Breast epithelium (tissue), 4 donors: ENCODE results near the gene POMT1. TPM values are rescaled to one million over a fixed set of nuclear protein-coding genes. Genes with fewer than 3 reads are reported as not detected.

Source experiments
- DNase-seq, 2 donors: peaks; one replicate each; pipeline ENCODE4 v3.0.0-alpha.2; 2019; ENCODE audit warnings: low spot score in 2 of 2
- H3K27ac ChIP-seq, 2 donors: fragments of 200-600 bp; sonication (generic) in 1 of 2; one replicate each; pipeline ENCODE4 v1.5.1; 2016 to 2019; ENCODE audit warnings: mild to moderate bottlenecking in 1 of 2
- H3K27me3 ChIP-seq, 2 donors: fragments of 200-600 bp; sonication (generic) in 1 of 2; one replicate each; pipeline versions ENCODE4 v1.5.1 to v1.6.0; 2017 to 2019; ENCODE audit warnings: control low read depth in 1 of 2, mild to moderate bottlenecking in 1 of 2
- H3K36me3 ChIP-seq: fragments of 200-600 bp; one replicate; pipeline ENCODE4 v1.5.1; 2019
- H3K4me1 ChIP-seq, 2 donors: fragments of 200-600 bp; sonication (generic); one replicate each; pipeline ENCODE4 v1.5.1; 2016 to 2019; ENCODE audit warnings: control low read depth in 1 of 2
- H3K4me3 ChIP-seq, 3 donors: fragments of 200-600 bp; sonication (generic); 1 replicate in 2 of 3; 2 replicates in 1 of 3; pipeline ENCODE4 v1.5.1; 2016 to 2019; ENCODE audit warnings: mild to moderate bottlenecking in 3 of 3, moderate library complexity in 2 of 3
- H3K9me3 ChIP-seq, 2 donors: fragments of 200-600 bp; sonication (generic) in 1 of 2; one replicate each; pipeline ENCODE4 v1.5.1; 2016 to 2019; ENCODE audit warnings: control low read depth in 1 of 2
- CTCF ChIP-seq, 3 donors: fragments of 450-650 bp; IDR thresholded peaks; one replicate each; pipeline ENCODE4 v1.5.1; 2016 to 2017; ENCODE audit warnings: antibody characterized with exemption in 3 of 3, mild to moderate bottlenecking in 3 of 3, moderate library complexity in 3 of 3
- POLR2A ChIP-seq: fragments of 450-650 bp; IDR thresholded peaks from one replicate; pipeline ENCODE4 v1.6.1; 2016; ENCODE audit warnings: antibody characterized with exemption, mild to moderate bottlenecking, moderate library complexity
- POLR2AphosphoS5 ChIP-seq, 3 donors: sonication (generic); formaldehyde crosslinking; IDR thresholded peaks; one replicate each; pipeline ENCODE4 v1.6.1; 2017; ENCODE audit warnings: antibody characterized with exemption in 3 of 3
- intact Hi-C: fragments of 100-400 bp; cut with DNase I; formaldehyde crosslinking; loops from one replicate; pipeline ENCODE4 v1.15.1; 2023; ENCODE audit warnings: low total_unique reads
- total RNA-seq, 3 donors: library from RNA; depleted of rRNA; stranded (reverse); fragments of >200 nt; gene quantifications; one replicate each; pipeline ENCODE4 v1.1.0, GENCODE V29; 2016

Gene POMT1
- total RNA-seq, 3 donors from 2014 or later: 26.5 to 45.7 (median 26.6) TPM

- intact Hi-C loops: no loop called here
- no peaks in the 10 kb centered on the region for H3K4me1 ChIP-seq
- H3K9me3 ChIP-seq: no peaks in the 10 kb centered on the region
- peaks cover 3% of the 10 kb centered on the region for H3K36me3 ChIP-seq
- TF ChIP-seq POLR2A: no peak
- TF ChIP-seq CTCF (IDR thresholded peaks at IDR 0.05): no peak
- TF ChIP-seq POLR2AphosphoS5 (IDR thresholded peaks at IDR 0.05): no peak
- no peaks in the 10 kb centered on the region for H3K27me3 ChIP-seq
- no peak overlapping the region for H3K27ac ChIP-seq
- DNase-seq: peak in 1 of 2 donors; percentile 31
- H3K4me3 ChIP-seq: no peak overlapping the region
Observed at GRCh38 chr9:131461166-131461565, 41.6 kb upstream of the POMT1 start.

GRCh38 chr9:131464354-131465000, 38.2 kb upstream of the POMT1 start:
- Histone ChIP-seq H3K27ac (peak overlapping the region in 1 of 2 donors; percentile 12), H3K4me1 (no peaks in the 10 kb centered on the region), H3K27me3 (no peaks in the 10 kb centered on the region), H3K36me3 (no peaks in the 10 kb centered on the region), H3K9me3 (no peaks in the 10 kb centered on the region), H3K4me3 (no peak overlapping the region)
- intact Hi-C loops: no loop called here
- TF ChIP-seq CTCF (IDR thresholded peaks at IDR 0.05): no peak
- peak in 1 of 2 donors; percentile 30 for DNase-seq

GRCh38 chr9:131465401-131465800, 37.3 kb upstream of the POMT1 start:
- TF ChIP-seq CTCF (IDR thresholded peaks at IDR 0.05) (no peak), POLR2AphosphoS5 (IDR thresholded peaks at IDR 0.05) (no peak), POLR2A (no peak)
- DNase-seq: no peak
- Histone ChIP-seq H3K4me1 (no peaks in the 10 kb centered on the region), H3K27me3 (no peaks in the 10 kb centered on the region), H3K4me3 (no peak overlapping the region), H3K9me3 (no peaks in the 10 kb centered on the region), H3K27ac (no peak overlapping the region), H3K36me3 (no peaks in the 10 kb centered on the region)
- intact Hi-C loops: no loop called here

GRCh38 chr9:131467214-131467935, 35.3 kb upstream of the POMT1 start:
- no peaks in the 10 kb centered on the region for H3K4me1 ChIP-seq
- no peaks in the 10 kb centered on the region for H3K27me3 ChIP-seq
- H3K27ac ChIP-seq: peak overlapping the region in 1 of 2 donors; percentile 36
- H3K9me3 ChIP-seq: no peaks in the 10 kb centered on the region
- DNase-seq: peak in 1 of 2 donors; percentile 52
- intact Hi-C loops: no loop called here
- TF ChIP-seq CTCF (IDR thresholded peaks at IDR 0.05): no peak
- no peak for TF ChIP-seq POLR2AphosphoS5 (IDR thresholded peaks at IDR 0.05)
- TF ChIP-seq POLR2A: no peak
- H3K36me3 ChIP-seq: no peaks in the 10 kb centered on the region
- H3K4me3 ChIP-seq: no peak overlapping the region

GRCh38 chr9:131468031-131468430, 34.7 kb upstream of the POMT1 start:
- no peaks in the 10 kb centered on the region for H3K4me1 ChIP-seq
- intact Hi-C loops: no loop called here
- no peak overlapping the region for H3K4me3 ChIP-seq
- H3K27ac ChIP-seq: no peak overlapping the region
- no peaks in the 10 kb centered on the region for H3K36me3 ChIP-seq
- H3K27me3 ChIP-seq: no peaks in the 10 kb centered on the region
- DNase-seq: no peak
- TF ChIP-seq POLR2A: no peak
- TF ChIP-seq POLR2AphosphoS5 (IDR thresholded peaks at IDR 0.05): no peak
- TF ChIP-seq CTCF (IDR thresholded peaks at IDR 0.05): no peak
- no peaks in the 10 kb centered on the region for H3K9me3 ChIP-seq
